Type B pancreatic cell (in vitro differentiated cells): Measurements from ENCODE around the gene PMM2. TPM values are rescaled to one million over a fixed set of nuclear protein-coding genes. Genes with fewer than 3 reads are reported as not detected.

Experiments used
- DNase-seq: peaks from one replicate; pipeline ENCODE4 v3.0.0; 2021; ENCODE audit warnings: mixed read lengths; ENCODE audit not compliant: unreplicated experiment; ENCODE audit errors: extremely low spot score
- H3K27ac Mint-ChIP-seq: 2 replicates; pipeline ENCODE4 v1.8.0; 2021; ENCODE audit warnings: mild to moderate bottlenecking, mixed read lengths
- H3K27me3 Mint-ChIP-seq: 2 replicates; pipeline ENCODE4 v1.8.0; 2021; ENCODE audit warnings: mixed read lengths
- H3K36me3 Mint-ChIP-seq: 2 replicates; pipeline ENCODE4 v1.8.0; 2021; ENCODE audit warnings: mixed read lengths
- H3K4me1 Mint-ChIP-seq: one replicate; pipeline ENCODE4 v1.8.0; 2021; ENCODE audit warnings: mixed read lengths; ENCODE audit not compliant: unreplicated experiment
- H3K4me3 Mint-ChIP-seq: 2 replicates; pipeline ENCODE4 v1.8.0; 2021; ENCODE audit warnings: mild to moderate bottlenecking, mixed read lengths
- H3K9me3 Mint-ChIP-seq: 2 replicates; pipeline ENCODE4 v1.8.0; 2021; ENCODE audit warnings: mixed read lengths
- CTCF ChIP-seq: fragments of 200-600 bp; sonication (generic); conservative IDR thresholded peaks from 2 replicates; pipeline ENCODE4 v1.5.0; 2021; ENCODE audit warnings: antibody characterized with exemption, mild to moderate bottlenecking
- total RNA-seq: library from RNA; stranded (reverse); gene quantifications from 2 replicates; pipeline ENCODE4 v1.2.1, GENCODE V29; 2021; ENCODE audit warnings: low replicate concordance

Gene PMM2
- total RNA-seq, 1 donor from 2014 or later: 35.5 TPM

- Mint-ChIP-seq H3K27me3 (no peaks in the 10 kb centered on the region), H3K4me1 (peaks cover 9% of the 10 kb centered on the region), H3K27ac (peak overlapping the region; percentile 54), H3K9me3 (no peaks in the 10 kb centered on the region), H3K36me3 (no peaks in the 10 kb centered on the region), H3K4me3 (no peak overlapping the region)
- DNase-seq: no peak
- no peak for TF ChIP-seq CTCF
These were observed 80.9 kb downstream of the PMM2 start for GRCh38 chr16:8878523-8878911.

- no peak for DNase-seq
- H3K27ac Mint-ChIP-seq: no peak overlapping the region
- no peak overlapping the region for H3K4me3 Mint-ChIP-seq
- H3K36me3 Mint-ChIP-seq: no peaks in the 10 kb centered on the region
- no peaks in the 10 kb centered on the region for H3K9me3 Mint-ChIP-seq
- TF ChIP-seq CTCF: no peak
- no peaks in the 10 kb centered on the region for H3K27me3 Mint-ChIP-seq
- H3K4me1 Mint-ChIP-seq: peaks cover 19% of the 10 kb centered on the region
These were observed 83.3 kb downstream of the PMM2 start for GRCh38 chr16:8880839-8881510.

- no peak within 1 kb of the TSS for H3K27ac Mint-ChIP-seq
- no peak within 1 kb of the TSS for H3K4me3 Mint-ChIP-seq
- no peaks in the 10 kb centered on the region for H3K9me3 Mint-ChIP-seq
- H3K27me3 Mint-ChIP-seq: no peaks in the 10 kb centered on the region
- H3K4me1 Mint-ChIP-seq: peaks cover 25% of the 10 kb centered on the region
- no peak for TF ChIP-seq CTCF
- DNase-seq: no peak
- peaks cover 3% of the 10 kb centered on the region for H3K36me3 Mint-ChIP-seq
These were observed 84.5 kb downstream of the PMM2 start, which contains the start of gene LITAFD for GRCh38 chr16:8882041-8882617. TSS of gene LITAFD (plus strand) at chr16:8882351. CDS start at chr16:8884356, 2,005 bp downstream.

GRCh38 chr16:8882725-8883377 lies 85.2 kb downstream of the PMM2 start:
- peaks cover 6% of the 10 kb centered on the region for H3K36me3 Mint-ChIP-seq
- TF ChIP-seq CTCF: no peak
- H3K27me3 Mint-ChIP-seq: no peaks in the 10 kb centered on the region
- DNase-seq: no peak
- no peaks in the 10 kb centered on the region for H3K9me3 Mint-ChIP-seq
- no peak overlapping the region for H3K27ac Mint-ChIP-seq
- H3K4me3 Mint-ChIP-seq: no peak overlapping the region
- H3K4me1 Mint-ChIP-seq: peaks cover 25% of the 10 kb centered on the region

GRCh38 chr16:8885674-8886592 lies 88.3 kb downstream of the PMM2 start:
- H3K27ac Mint-ChIP-seq: peak overlapping the region; percentile 89
- H3K27me3 Mint-ChIP-seq: no peaks in the 10 kb centered on the region
- peak overlapping the region; percentile 22 for H3K4me3 Mint-ChIP-seq
- peaks cover 11% of the 10 kb centered on the region for H3K36me3 Mint-ChIP-seq
- no peak for DNase-seq
- H3K9me3 Mint-ChIP-seq: no peaks in the 10 kb centered on the region
- peaks cover 16% of the 10 kb centered on the region for H3K4me1 Mint-ChIP-seq
- TF ChIP-seq CTCF: peak; percentile 43
